Panc1 (cell line): ENCODE data around the gene PARM1.

Experiments
- POLR2AphosphoS5 ChIP-seq: IDR thresholded peaks from 2 replicates; pipeline ENCODE4 v1.6.1; 2012; ENCODE audit warnings: mild to moderate bottlenecking, low read depth, low read length, moderate library complexity
- SIN3A ChIP-seq: IDR thresholded peaks from 2 replicates; pipeline ENCODE4 v1.6.1; 2012; ENCODE audit warnings: low read depth, mild to moderate bottlenecking, low read length, moderate library complexity, borderline replicate concordance; ENCODE audit not compliant: insufficient read depth
- TF ChIP-seq, protein P1 (sequence below), 2 experiments: IDR thresholded peaks; 2 replicates each; pipeline ENCODE4 v1.6.1; 2011 to 2012; ENCODE audit warnings: low read depth in 2 of 2, control low read depth in 1 of 2, low read length in 1 of 2, mild to moderate bottlenecking in 1 of 2, moderate library complexity in 1 of 2; ENCODE audit not compliant: insufficient read depth in 1 of 2
- TF ChIP-seq, protein P2 (sequence below): fragments of 450-650 bp; IDR thresholded peaks from 2 replicates; pipeline ENCODE4 v1.5.1; 2017; ENCODE audit warnings: mild to moderate bottlenecking

DNA sequence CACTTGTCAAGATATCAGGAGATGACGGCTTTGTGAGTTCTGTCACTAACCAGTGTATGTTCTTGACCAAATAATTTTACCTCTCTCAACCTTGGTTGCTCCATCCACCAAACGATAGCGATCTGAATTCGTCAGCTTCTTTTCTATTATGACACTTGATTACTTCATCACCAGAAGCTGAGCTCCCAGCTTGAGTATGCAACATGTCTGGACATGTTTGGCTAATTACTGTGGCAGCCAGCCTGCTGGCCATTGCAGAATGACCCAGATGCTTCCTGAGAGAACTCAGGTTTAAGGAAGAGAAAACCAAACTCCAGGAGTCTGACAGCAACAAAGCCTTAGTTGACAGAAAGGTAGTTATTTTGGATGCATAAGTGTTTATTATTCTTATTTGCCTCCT, 46.4 kb upstream of the PARM1 start:
- TF ChIP-seq, protein P1, sequence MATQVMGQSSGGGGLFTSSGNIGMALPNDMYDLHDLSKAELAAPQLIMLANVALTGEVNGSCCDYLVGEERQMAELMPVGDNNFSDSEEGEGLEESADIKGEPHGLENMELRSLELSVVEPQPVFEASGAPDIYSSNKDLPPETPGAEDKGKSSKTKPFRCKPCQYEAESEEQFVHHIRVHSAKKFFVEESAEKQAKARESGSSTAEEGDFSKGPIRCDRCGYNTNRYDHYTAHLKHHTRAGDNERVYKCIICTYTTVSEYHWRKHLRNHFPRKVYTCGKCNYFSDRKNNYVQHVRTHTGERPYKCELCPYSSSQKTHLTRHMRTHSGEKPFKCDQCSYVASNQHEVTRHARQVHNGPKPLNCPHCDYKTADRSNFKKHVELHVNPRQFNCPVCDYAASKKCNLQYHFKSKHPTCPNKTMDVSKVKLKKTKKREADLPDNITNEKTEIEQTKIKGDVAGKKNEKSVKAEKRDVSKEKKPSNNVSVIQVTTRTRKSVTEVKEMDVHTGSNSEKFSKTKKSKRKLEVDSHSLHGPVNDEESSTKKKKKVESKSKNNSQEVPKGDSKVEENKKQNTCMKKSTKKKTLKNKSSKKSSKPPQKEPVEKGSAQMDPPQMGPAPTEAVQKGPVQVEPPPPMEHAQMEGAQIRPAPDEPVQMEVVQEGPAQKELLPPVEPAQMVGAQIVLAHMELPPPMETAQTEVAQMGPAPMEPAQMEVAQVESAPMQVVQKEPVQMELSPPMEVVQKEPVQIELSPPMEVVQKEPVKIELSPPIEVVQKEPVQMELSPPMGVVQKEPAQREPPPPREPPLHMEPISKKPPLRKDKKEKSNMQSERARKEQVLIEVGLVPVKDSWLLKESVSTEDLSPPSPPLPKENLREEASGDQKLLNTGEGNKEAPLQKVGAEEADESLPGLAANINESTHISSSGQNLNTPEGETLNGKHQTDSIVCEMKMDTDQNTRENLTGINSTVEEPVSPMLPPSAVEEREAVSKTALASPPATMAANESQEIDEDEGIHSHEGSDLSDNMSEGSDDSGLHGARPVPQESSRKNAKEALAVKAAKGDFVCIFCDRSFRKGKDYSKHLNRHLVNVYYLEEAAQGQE (IDR thresholded peaks at IDR 0.05; ENCODE audit: insufficient read depth in 1 of 2, low read depth in 2 of 2, low read length in 1 of 2) = no peak
- TF ChIP-seq, protein P2, sequence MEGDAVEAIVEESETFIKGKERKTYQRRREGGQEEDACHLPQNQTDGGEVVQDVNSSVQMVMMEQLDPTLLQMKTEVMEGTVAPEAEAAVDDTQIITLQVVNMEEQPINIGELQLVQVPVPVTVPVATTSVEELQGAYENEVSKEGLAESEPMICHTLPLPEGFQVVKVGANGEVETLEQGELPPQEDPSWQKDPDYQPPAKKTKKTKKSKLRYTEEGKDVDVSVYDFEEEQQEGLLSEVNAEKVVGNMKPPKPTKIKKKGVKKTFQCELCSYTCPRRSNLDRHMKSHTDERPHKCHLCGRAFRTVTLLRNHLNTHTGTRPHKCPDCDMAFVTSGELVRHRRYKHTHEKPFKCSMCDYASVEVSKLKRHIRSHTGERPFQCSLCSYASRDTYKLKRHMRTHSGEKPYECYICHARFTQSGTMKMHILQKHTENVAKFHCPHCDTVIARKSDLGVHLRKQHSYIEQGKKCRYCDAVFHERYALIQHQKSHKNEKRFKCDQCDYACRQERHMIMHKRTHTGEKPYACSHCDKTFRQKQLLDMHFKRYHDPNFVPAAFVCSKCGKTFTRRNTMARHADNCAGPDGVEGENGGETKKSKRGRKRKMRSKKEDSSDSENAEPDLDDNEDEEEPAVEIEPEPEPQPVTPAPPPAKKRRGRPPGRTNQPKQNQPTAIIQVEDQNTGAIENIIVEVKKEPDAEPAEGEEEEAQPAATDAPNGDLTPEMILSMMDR = no peak
- TF ChIP-seq POLR2AphosphoS5 (no peak), SIN3A (no peak)
